ENCODE measurements around the gene RABGAP1L.
"Not testable (repeated sequence)": the region's sequence is repeated elsewhere in the genome, so short reads cannot be mapped to it uniquely, and the experiment has no call there.

Gene RABGAP1L

GRCh38 chr1:174812656-174813055, 653.3 kb downstream of the RABGAP1L start:
- Histone ChIP-seq H3K27ac (no peak overlapping the region), H3K4me1 (ENCODE audit: low read depth, poor library complexity, severe bottlenecking) (peaks cover 88% of the 10 kb centered on the region), H3K79me2 (ENCODE audit: insufficient read depth, low read depth) (no peaks in the 10 kb centered on the region), H3K4me2 (no peak overlapping the region), H3K36me3 (ENCODE audit: insufficient read depth) (no peaks in the 10 kb centered on the region), H3K27me3 (ENCODE audit: insufficient read depth, low read depth) (no peaks in the 10 kb centered on the region), H3K4me3 (IDR thresholded peaks at IDR 0.05; ENCODE audit: insufficient read depth, low read depth, low read length) (no peak overlapping the region), H3K9ac (no peak overlapping the region), H4K20me1 (ENCODE audit: insufficient read depth) (no peaks in the 10 kb centered on the region), H2AFZ (ENCODE audit: low read depth) (no peak overlapping the region)
- TF ChIP-seq CTCF (conservative IDR thresholded peaks at IDR 0.05; ENCODE audit: low read depth, low read length) = no peak

- H3K9ac ChIP-seq = peak overlapping the region; percentile 5; the same call in 1 of the 2 replicates
- H3K4me2 ChIP-seq = peak overlapping the region; percentile 84
- TF ChIP-seq CTCF (conservative IDR thresholded peaks at IDR 0.05; ENCODE audit: low read depth, low read length) = no peak
- H3K27ac ChIP-seq = peak overlapping the region; percentile 58
- peak overlapping the region; percentile 68 for H3K4me3 ChIP-seq (IDR thresholded peaks at IDR 0.05; ENCODE audit: insufficient read depth, low read depth, low read length)
- no peaks in the 10 kb centered on the region for H3K79me2 ChIP-seq (ENCODE audit: insufficient read depth, low read depth)
- no peaks in the 10 kb centered on the region for H3K36me3 ChIP-seq (ENCODE audit: insufficient read depth)
- H4K20me1 ChIP-seq (ENCODE audit: insufficient read depth) = no peaks in the 10 kb centered on the region
- no peaks in the 10 kb centered on the region for H3K27me3 ChIP-seq (ENCODE audit: insufficient read depth, low read depth)
- peaks cover 97% of the 10 kb centered on the region for H3K4me1 ChIP-seq (ENCODE audit: low read depth, poor library complexity, severe bottlenecking)
- 0 out of 2 replicates have a peak overlapping the region, but pooled peaks have one; percentile 1 for H2AFZ ChIP-seq (ENCODE audit: low read depth)
Measured at GRCh38 chr1:174815036-174815435, 655.7 kb downstream of the RABGAP1L start.

- no peak for TF ChIP-seq CTCF (conservative IDR thresholded peaks at IDR 0.05; ENCODE audit: low read depth, low read length)
- Histone ChIP-seq H3K27me3 (ENCODE audit: insufficient read depth, low read depth) (no peaks in the 10 kb centered on the region), H4K20me1 (ENCODE audit: insufficient read depth) (no peaks in the 10 kb centered on the region), H2AFZ (ENCODE audit: low read depth) (no peak overlapping the region), H3K9ac (peak overlapping the region; percentile 5; the same call in 1 of the 2 replicates), H3K4me1 (ENCODE audit: low read depth, poor library complexity, severe bottlenecking) (peaks cover 92% of the 10 kb centered on the region), H3K79me2 (ENCODE audit: insufficient read depth, low read depth) (no peaks in the 10 kb centered on the region), H3K4me3 (IDR thresholded peaks at IDR 0.05; ENCODE audit: insufficient read depth, low read depth, low read length) (no peak overlapping the region), H3K36me3 (ENCODE audit: insufficient read depth) (no peaks in the 10 kb centered on the region), H3K27ac (peak overlapping the region; percentile 58), H3K4me2 (peak overlapping the region; percentile 84)
Measured at GRCh38 chr1:174815474-174815908, 656.2 kb downstream of the RABGAP1L start.

- H2AFZ ChIP-seq (ENCODE audit: low read depth); H3K27me3 ChIP-seq (ENCODE audit: insufficient read depth, low read depth); H3K9ac ChIP-seq; H3K79me2 ChIP-seq (ENCODE audit: insufficient read depth, low read depth); H3K4me3 ChIP-seq (IDR thresholded peaks at IDR 0.05; ENCODE audit: insufficient read depth, low read depth, low read length); H3K27ac ChIP-seq; H4K20me1 ChIP-seq (ENCODE audit: insufficient read depth); H3K36me3 ChIP-seq (ENCODE audit: insufficient read depth): not testable (repeated sequence)
- Histone ChIP-seq H3K4me2 (peak overlapping the region; percentile 84; the same call in 1 of the 2 replicates), H3K4me1 (ENCODE audit: low read depth, poor library complexity, severe bottlenecking) (peaks cover 82% of the 10 kb centered on the region)
Measured at GRCh38 chr1:174816621-174817020, 657.3 kb downstream of the RABGAP1L start.

- no peaks in the 10 kb centered on the region for H4K20me1 ChIP-seq (ENCODE audit: insufficient read depth)
- H2AFZ ChIP-seq (ENCODE audit: low read depth) = no peak overlapping the region
- H3K79me2 ChIP-seq (ENCODE audit: insufficient read depth, low read depth) = no peaks in the 10 kb centered on the region
- no peak overlapping the region for H3K27ac ChIP-seq
- no peaks in the 10 kb centered on the region for H3K36me3 ChIP-seq (ENCODE audit: insufficient read depth)
- TF ChIP-seq CTCF (conservative IDR thresholded peaks at IDR 0.05; ENCODE audit: low read depth, low read length) = no peak
- H3K9ac ChIP-seq = no peak overlapping the region
- peaks cover 71% of the 10 kb centered on the region for H3K4me1 ChIP-seq (ENCODE audit: low read depth, poor library complexity, severe bottlenecking)
- no peaks in the 10 kb centered on the region for H3K27me3 ChIP-seq (ENCODE audit: insufficient read depth, low read depth)
- peak overlapping the region; percentile 7; the same call in 1 of the 2 replicates for H3K4me2 ChIP-seq
- H3K4me3 ChIP-seq (IDR thresholded peaks at IDR 0.05; ENCODE audit: insufficient read depth, low read depth, low read length) = no peak overlapping the region
Measured at GRCh38 chr1:174818014-174818616, 658.8 kb downstream of the RABGAP1L start.
